ENCODE results near the gene GAB2. TPM values are rescaled to one million over a fixed set of nuclear protein-coding genes. Genes with fewer than 3 reads are reported as not detected.

The GAB2 gene
- polyA plus RNA-seq, 1 experiment: 8.7 TPM

GRCh38 chr11:78459738-78460137 is 42.1 kb upstream of the GAB2 start:
- no peak for TF ChIP-seq CTCF (IDR thresholded peaks at IDR 0.05; ENCODE audit: low read depth, low read length)
- Histone ChIP-seq H3K27ac (ENCODE audit: low read depth, low read length) (no peak overlapping the region), H3K27me3 (ENCODE audit: control insufficient read depth, insufficient read depth, low read length) (no peaks in the 10 kb centered on the region), H3K9me3 (ENCODE audit: control insufficient read depth, insufficient read depth, low read length) (no peaks in the 10 kb centered on the region), H3K4me3 (ENCODE audit: low read depth, low read length) (no peak overlapping the region)
- DNase-seq (ENCODE audit: low read depth, low spot score): no peak
- ChIA-PET CTCF (no interaction called here), POLR2A (no interaction called here)

- H3K27me3 ChIP-seq (ENCODE audit: control insufficient read depth, insufficient read depth, low read length): no peaks in the 10 kb centered on the region
- ChIA-PET POLR2A (no interaction called here), CTCF (interaction anchor here (1.4 kb wide), 1 partner anchor 37 kb away, joined by 5 read pairs; no protein-coding TSS in a partner anchor)
- H3K9me3 ChIP-seq (ENCODE audit: control insufficient read depth, insufficient read depth, low read length): no peaks in the 10 kb centered on the region
- H3K27ac ChIP-seq (ENCODE audit: low read depth, low read length): no peak overlapping the region
- TF ChIP-seq CTCF (IDR thresholded peaks at IDR 0.05; ENCODE audit: low read depth, low read length): no peak
- no peak overlapping the region for H3K4me3 ChIP-seq (ENCODE audit: low read depth, low read length)
- no peak for DNase-seq (ENCODE audit: low read depth, low spot score)
Observed at GRCh38 chr11:78457448-78457847, 39.8 kb upstream of the GAB2 start.

- TF ChIP-seq CTCF (IDR thresholded peaks at IDR 0.05; ENCODE audit: low read depth, low read length): no peak
- no peaks in the 10 kb centered on the region for H3K9me3 ChIP-seq (ENCODE audit: control insufficient read depth, insufficient read depth, low read length)
- no peak overlapping the region for H3K4me3 ChIP-seq (ENCODE audit: low read depth, low read length)
- ChIA-PET POLR2A (interaction anchor here (0.7 kb wide), 1 partner anchor 35 kb away, joined by 3 read pairs; no protein-coding TSS in a partner anchor), CTCF (no interaction called here)
- no peak overlapping the region for H3K27ac ChIP-seq (ENCODE audit: low read depth, low read length)
- no peaks in the 10 kb centered on the region for H3K27me3 ChIP-seq (ENCODE audit: control insufficient read depth, insufficient read depth, low read length)
- DNase-seq (ENCODE audit: low read depth, low spot score): no peak
Observed at GRCh38 chr11:78453140-78453935, 35.7 kb upstream of the GAB2 start.

GRCh38 chr11:78451371-78452150 is 33.9 kb upstream of the GAB2 start:
- no peak overlapping the region for H3K4me3 ChIP-seq (ENCODE audit: low read depth, low read length)
- no peak for DNase-seq (ENCODE audit: low read depth, low spot score)
- POLR2A ChIA-PET: no interaction called here

More at GRCh38 chr11:78451371-78452150, 33.9 kb upstream of the GAB2 start:
- Histone ChIP-seq H3K27me3 (ENCODE audit: control insufficient read depth, insufficient read depth, low read length) (no peaks in the 10 kb centered on the region), H3K27ac (ENCODE audit: low read depth, low read length) (no peak overlapping the region), H3K9me3 (ENCODE audit: control insufficient read depth, insufficient read depth, low read length) (no peaks in the 10 kb centered on the region)
- CTCF ChIA-PET: no interaction called here
- TF ChIP-seq CTCF (IDR thresholded peaks at IDR 0.05; ENCODE audit: low read depth, low read length): no peak

All from AG04450 (cell line).